Suprapubic skin (tissue), 4 donors: ENCODE data around the gene CDH22.

Source experiments
- CTCF ChIP-seq, 2 donors: fragments of 200-600 bp in 1 of 2; fragments of 450-650 bp in 1 of 2; sonication (generic) in 1 of 2; IDR thresholded peaks; one replicate each; pipeline ENCODE4 v1.5.1; 2016 to 2019; ENCODE audit warnings: antibody characterized with exemption in 2 of 2, mild to moderate bottlenecking in 1 of 2, moderate library complexity in 1 of 2
- EP300 ChIP-seq: sonication (generic); formaldehyde crosslinking; IDR thresholded peaks from one replicate; pipeline ENCODE4 v1.6.1; 2017; ENCODE audit warnings: antibody characterized with exemption
- POLR2A ChIP-seq, 2 donors: fragments of 450-650 bp; IDR thresholded peaks; one replicate each; pipeline ENCODE4 v1.6.1; 2017; ENCODE audit warnings: antibody characterized with exemption in 2 of 2, mild to moderate bottlenecking in 2 of 2, moderate library complexity in 2 of 2
- POLR2AphosphoS5 ChIP-seq, 3 donors: sonication (generic); formaldehyde crosslinking; IDR thresholded peaks; one replicate each; pipeline ENCODE4 v1.6.1; 2017; ENCODE audit warnings: antibody characterized with exemption in 3 of 3

- TF ChIP-seq CTCF (IDR thresholded peaks at IDR 0.05) (no peak), POLR2AphosphoS5 (IDR thresholded peaks at IDR 0.05) (no peak), POLR2A (IDR thresholded peaks at IDR 0.05) (no peak), EP300 (no peak)
These were observed 11.6 kb downstream of the CDH22 start for GRCh38 chr20:46296526-46297250.
